ENCODE results near the gene KCNJ9. TPM values are rescaled to one million over a fixed set of nuclear protein-coding genes. Genes with fewer than 3 reads are reported as not detected.
A peak's percentile ranks its signal among the peaks of the same experiment; 100 is the strongest.
"Not testable (repeated sequence)": the region's sequence is repeated elsewhere in the genome, so short reads cannot be mapped to it uniquely, and the experiment has no call there.

Gene KCNJ9
- total RNA-seq, 1 donor from 2014 or later: 0.05 TPM

DNA sequence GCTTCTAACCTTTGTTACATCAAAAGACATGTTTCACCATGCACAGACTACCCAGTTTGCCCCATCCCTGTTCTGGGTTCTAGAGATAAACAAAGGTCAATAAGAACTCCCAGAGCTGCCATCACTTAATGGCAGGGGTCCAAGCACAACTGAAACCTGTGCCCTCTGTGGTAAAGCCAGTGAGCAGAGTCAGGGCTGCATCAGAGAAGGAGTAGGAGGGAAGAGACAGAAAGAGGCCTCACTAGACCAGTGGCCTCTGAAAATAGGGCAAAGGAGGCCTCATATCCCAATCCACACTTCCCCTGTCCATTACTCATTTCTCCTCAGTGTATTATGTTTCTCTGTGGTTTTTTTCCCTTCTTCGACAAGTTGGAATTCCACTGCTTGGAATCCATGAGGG is 44.4 kb downstream of the KCNJ9 start:
- Histone ChIP-seq H3K36me3 (peaks cover 75% of the 10 kb centered on the region), H3K4me3 (no peak overlapping the region), H3K27me3 (ENCODE audit: low read depth) (no peaks in the 10 kb centered on the region), H3K4me1 (peaks cover 95% of the 10 kb centered on the region), H3K27ac (replicated peaks) (peak overlapping the region; percentile 91), H3K9me3 (replicated peaks) (no peaks in the 10 kb centered on the region)
- no peak for DNase-seq
- intact Hi-C loops (cut with micrococcal nuclease): no loop called here
- TF ChIP-seq, protein P1, sequence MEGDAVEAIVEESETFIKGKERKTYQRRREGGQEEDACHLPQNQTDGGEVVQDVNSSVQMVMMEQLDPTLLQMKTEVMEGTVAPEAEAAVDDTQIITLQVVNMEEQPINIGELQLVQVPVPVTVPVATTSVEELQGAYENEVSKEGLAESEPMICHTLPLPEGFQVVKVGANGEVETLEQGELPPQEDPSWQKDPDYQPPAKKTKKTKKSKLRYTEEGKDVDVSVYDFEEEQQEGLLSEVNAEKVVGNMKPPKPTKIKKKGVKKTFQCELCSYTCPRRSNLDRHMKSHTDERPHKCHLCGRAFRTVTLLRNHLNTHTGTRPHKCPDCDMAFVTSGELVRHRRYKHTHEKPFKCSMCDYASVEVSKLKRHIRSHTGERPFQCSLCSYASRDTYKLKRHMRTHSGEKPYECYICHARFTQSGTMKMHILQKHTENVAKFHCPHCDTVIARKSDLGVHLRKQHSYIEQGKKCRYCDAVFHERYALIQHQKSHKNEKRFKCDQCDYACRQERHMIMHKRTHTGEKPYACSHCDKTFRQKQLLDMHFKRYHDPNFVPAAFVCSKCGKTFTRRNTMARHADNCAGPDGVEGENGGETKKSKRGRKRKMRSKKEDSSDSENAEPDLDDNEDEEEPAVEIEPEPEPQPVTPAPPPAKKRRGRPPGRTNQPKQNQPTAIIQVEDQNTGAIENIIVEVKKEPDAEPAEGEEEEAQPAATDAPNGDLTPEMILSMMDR (IDR thresholded peaks at IDR 0.05; ENCODE audit: borderline replicate concordance): no peak

DNA sequence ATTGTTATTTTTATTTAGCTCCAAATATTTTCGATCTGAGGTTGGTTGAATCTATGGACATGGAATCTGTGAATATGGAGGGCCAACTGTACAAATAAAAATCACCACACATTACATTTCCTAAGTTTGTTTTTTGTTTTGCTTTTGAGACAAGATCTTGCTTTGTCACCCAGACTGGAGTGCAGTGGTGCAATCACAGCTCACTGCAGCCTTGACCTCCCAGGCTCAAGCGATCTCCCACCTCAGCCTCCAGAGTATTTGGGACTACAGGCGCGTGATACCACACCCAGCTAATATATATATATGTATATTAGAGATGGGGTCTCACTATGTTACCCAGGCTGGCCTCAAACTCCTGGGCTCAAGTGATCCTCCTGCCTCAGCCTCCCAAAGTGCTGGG is 45.0 kb downstream of the KCNJ9 start:
- Histone ChIP-seq H3K36me3 (peaks cover 75% of the 10 kb centered on the region), H3K4me1 (peaks cover 95% of the 10 kb centered on the region), H3K27ac (replicated peaks) (peak overlapping the region; percentile 91)
- H3K27me3 ChIP-seq (ENCODE audit: low read depth); H3K4me3 ChIP-seq; DNase-seq; intact Hi-C loops (cut with micrococcal nuclease); H3K9me3 ChIP-seq (replicated peaks): not testable (repeated sequence)

DNA sequence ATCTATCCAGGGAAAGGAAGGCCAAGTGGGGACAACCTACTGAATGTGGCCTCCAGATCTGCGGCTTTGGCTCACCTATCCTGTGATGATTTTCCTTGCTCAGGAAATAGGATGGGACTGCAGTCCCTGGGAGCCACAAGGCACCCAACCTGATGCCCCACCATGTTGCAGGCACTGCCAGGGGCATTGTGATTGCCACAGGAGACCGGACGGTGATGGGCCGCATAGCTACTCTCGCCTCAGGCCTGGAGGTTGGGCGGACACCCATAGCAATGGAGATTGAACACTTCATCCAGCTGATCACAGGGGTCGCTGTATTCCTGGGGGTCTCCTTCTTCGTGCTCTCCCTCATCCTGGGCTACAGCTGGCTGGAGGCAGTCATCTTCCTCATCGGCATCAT is 46.0 kb downstream of the KCNJ9 start:
- Histone ChIP-seq H3K4me3 (peak overlapping the region; percentile 14), H3K27me3 (ENCODE audit: low read depth) (no peaks in the 10 kb centered on the region), H3K27ac (replicated peaks) (peak overlapping the region; percentile 91), H3K4me1 (peaks cover 96% of the 10 kb centered on the region), H3K36me3 (peaks cover 74% of the 10 kb centered on the region), H3K9me3 (replicated peaks) (no peaks in the 10 kb centered on the region)
- no peak for DNase-seq
- intact Hi-C loops (cut with micrococcal nuclease): no loop called here
- TF ChIP-seq, protein P1 (IDR thresholded peaks at IDR 0.05; ENCODE audit: borderline replicate concordance): no peak

DNA sequence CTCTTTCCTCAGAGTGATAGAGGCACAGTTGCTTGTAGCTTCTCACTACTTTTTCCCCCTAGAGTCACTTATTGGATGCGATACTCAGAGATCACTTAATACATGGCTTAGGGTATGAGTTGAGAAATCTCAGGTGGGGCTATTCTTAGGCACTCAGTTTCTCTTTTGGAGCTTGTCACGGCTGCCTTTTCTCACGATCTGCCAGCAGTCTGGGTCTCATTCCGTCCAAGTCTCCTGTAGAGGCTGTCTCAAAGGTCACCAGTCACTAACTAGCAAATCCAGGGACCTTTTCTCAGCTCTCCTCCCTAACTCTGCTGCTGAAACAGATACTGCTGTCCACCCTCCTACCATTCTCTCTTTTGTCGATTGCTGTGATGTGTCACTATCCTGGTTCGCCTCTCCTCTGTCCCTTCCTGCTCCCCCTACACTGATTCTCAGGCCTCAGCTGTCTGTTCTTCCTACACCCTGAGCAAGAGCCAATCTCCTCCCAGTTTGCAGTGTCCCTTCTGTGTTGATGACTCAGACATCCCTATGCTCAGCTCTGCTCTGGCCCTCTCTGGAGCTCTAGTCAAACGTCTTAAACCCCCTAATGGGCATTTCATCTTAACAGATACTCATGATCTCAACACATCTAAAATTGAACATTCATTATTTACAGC is 46.7 kb downstream of the KCNJ9 start:
- Histone ChIP-seq H3K27me3 (ENCODE audit: low read depth) (no peaks in the 10 kb centered on the region), H3K4me3 (peak overlapping the region; percentile 14), H3K27ac (replicated peaks) (peak overlapping the region; percentile 91), H3K36me3 (peaks cover 78% of the 10 kb centered on the region), H3K4me1 (peaks cover 96% of the 10 kb centered on the region), H3K9me3 (replicated peaks) (no peaks in the 10 kb centered on the region)
- TF ChIP-seq, protein P1 (IDR thresholded peaks at IDR 0.05; ENCODE audit: borderline replicate concordance): no peak
- intact Hi-C loops (cut with micrococcal nuclease): no loop called here
- DNase-seq: no peak

DNA sequence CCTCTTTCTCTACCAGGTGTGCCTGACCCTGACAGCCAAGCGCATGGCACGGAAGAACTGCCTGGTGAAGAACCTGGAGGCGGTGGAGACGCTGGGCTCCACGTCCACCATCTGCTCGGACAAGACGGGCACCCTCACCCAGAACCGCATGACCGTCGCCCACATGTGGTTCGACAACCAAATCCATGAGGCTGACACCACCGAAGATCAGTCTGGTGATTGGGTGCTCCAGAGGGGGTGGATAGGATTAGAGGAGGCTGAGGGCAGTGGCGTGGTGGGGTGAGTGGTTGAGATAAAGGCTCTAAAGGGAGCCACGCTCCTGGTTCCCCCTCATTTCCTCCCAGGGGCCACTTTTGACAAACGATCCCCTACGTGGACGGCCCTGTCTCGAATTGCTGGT is 47.3 kb downstream of the KCNJ9 start:
- Histone ChIP-seq H3K36me3 (peaks cover 78% of the 10 kb centered on the region), H3K4me1 (peaks cover 96% of the 10 kb centered on the region), H3K4me3 (no peak overlapping the region), H3K9me3 (replicated peaks) (no peaks in the 10 kb centered on the region), H3K27ac (replicated peaks) (peak overlapping the region; percentile 91), H3K27me3 (ENCODE audit: low read depth) (no peaks in the 10 kb centered on the region)
- TF ChIP-seq, protein P1 (IDR thresholded peaks at IDR 0.05; ENCODE audit: borderline replicate concordance): no peak
- intact Hi-C loops (cut with micrococcal nuclease): no loop called here
- DNase-seq: no peak

DNA sequence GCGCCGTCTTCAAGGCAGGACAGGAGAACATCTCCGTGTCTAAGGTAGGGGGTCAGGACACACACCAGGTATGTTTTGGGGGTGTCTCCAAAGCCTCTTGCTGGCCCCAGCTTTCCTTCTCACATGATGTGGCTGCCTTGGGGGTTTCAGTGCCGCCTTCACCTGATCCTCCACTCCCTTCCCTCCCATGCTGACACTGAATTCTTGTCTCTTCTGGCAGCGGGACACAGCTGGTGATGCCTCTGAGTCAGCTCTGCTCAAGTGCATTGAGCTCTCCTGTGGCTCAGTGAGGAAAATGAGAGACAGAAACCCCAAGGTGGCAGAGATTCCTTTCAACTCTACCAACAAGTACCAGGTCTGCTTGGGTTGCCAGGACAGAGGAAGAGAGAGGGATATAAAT is 47.7 kb downstream of the KCNJ9 start:
- Histone ChIP-seq H3K4me3 (no peak overlapping the region), H3K27ac (replicated peaks) (peak overlapping the region; percentile 91), H3K27me3 (ENCODE audit: low read depth) (no peaks in the 10 kb centered on the region), H3K36me3 (peaks cover 77% of the 10 kb centered on the region), H3K9me3 (replicated peaks) (no peaks in the 10 kb centered on the region), H3K4me1 (peaks cover 92% of the 10 kb centered on the region)
- TF ChIP-seq, protein P1 (IDR thresholded peaks at IDR 0.05; ENCODE audit: borderline replicate concordance): no peak
- intact Hi-C loops (cut with micrococcal nuclease): no loop called here
- no peak for DNase-seq
